ENCODE measurements around the gene CLEC4M.

CLEC4M gene

DNA sequence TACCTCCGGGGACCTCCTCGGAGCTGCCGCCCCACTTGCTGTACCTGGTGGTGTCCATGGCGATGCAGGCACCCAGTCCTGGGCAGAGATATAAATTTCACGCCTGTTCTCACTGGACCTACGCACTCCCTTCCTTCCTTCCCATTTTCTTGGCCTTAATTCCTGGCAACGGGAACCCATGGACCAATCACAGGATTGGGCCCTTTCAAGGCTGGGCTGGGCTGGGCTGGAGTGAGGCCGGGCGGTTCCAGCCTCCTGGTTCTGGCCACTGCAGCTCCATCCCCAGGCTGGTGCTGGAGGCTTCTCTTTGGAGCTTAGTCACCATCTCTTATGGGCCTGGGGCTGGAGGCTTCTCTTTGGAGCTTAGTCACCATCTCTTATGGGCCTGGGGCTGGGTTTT, 31.0 kb upstream of the CLEC4M start, which contains the start of gene CLEC4G:
Gene CLEC4G, minus strand, starts transcription at position 66 of the 400 bp plus-strand sequence. Its CDS starts 8 bp downstream, at position 58.
- H3K4me2 ChIP-seq, result no peak within 1 kb of the TSS
- TF ChIP-seq, protein P1, sequence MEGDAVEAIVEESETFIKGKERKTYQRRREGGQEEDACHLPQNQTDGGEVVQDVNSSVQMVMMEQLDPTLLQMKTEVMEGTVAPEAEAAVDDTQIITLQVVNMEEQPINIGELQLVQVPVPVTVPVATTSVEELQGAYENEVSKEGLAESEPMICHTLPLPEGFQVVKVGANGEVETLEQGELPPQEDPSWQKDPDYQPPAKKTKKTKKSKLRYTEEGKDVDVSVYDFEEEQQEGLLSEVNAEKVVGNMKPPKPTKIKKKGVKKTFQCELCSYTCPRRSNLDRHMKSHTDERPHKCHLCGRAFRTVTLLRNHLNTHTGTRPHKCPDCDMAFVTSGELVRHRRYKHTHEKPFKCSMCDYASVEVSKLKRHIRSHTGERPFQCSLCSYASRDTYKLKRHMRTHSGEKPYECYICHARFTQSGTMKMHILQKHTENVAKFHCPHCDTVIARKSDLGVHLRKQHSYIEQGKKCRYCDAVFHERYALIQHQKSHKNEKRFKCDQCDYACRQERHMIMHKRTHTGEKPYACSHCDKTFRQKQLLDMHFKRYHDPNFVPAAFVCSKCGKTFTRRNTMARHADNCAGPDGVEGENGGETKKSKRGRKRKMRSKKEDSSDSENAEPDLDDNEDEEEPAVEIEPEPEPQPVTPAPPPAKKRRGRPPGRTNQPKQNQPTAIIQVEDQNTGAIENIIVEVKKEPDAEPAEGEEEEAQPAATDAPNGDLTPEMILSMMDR (conservative IDR thresholded peaks at IDR 0.05; ENCODE audit: low read depth, low read length), result no peak

DNA sequence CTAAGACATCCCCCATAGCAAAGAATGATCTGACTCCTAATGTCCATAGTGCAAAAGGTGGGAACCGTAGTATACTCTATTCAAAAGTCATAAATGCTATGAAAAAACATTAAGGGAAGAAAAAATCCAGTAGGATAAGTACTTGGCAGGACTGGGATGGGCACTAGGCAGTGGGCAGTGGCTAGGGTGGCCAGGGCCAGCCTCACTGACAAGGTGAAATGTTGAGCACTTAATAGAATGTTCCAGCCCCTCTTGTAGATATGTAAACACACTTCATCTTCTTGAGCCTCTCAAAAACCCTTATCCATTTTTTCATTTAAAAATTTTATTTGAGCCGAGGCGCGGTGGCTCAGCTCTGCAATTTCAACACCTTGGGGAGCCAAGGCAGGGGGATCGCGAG, 29.7 kb upstream of the CLEC4M start:
- Histone ChIP-seq H3K4me3 (IDR thresholded peaks at IDR 0.05; ENCODE audit: insufficient read depth, low read depth, low read length) (no peak overlapping the region), H3K36me3 (ENCODE audit: insufficient read depth) (no peaks in the 10 kb centered on the region), H3K9ac (no peak overlapping the region), H3K79me2 (ENCODE audit: insufficient read depth, low read depth) (no peaks in the 10 kb centered on the region), H2AFZ (ENCODE audit: low read depth) (no peak overlapping the region), H3K27me3 (ENCODE audit: insufficient read depth, low read depth) (peaks cover 48% of the 10 kb centered on the region), H4K20me1 (ENCODE audit: insufficient read depth) (no peaks in the 10 kb centered on the region), H3K4me2 (no peak overlapping the region), H3K27ac (no peak overlapping the region), H3K4me1 (ENCODE audit: low read depth, poor library complexity, severe bottlenecking) (no peaks in the 10 kb centered on the region)
- TF ChIP-seq, protein P1 (conservative IDR thresholded peaks at IDR 0.05; ENCODE audit: low read depth, low read length), result no peak

More for the DNA sequence above, 31.0 kb upstream of the CLEC4M start, which contains the start of gene CLEC4G:
- H3K4me3 ChIP-seq (IDR thresholded peaks at IDR 0.05; ENCODE audit: insufficient read depth, low read depth, low read length), result no peak within 1 kb of the TSS
- H3K27ac ChIP-seq, result no peak within 1 kb of the TSS
- no peaks in the 10 kb centered on the region for H3K79me2 ChIP-seq (ENCODE audit: insufficient read depth, low read depth)
- H3K27me3 ChIP-seq (ENCODE audit: insufficient read depth, low read depth), result peaks cover 48% of the 10 kb centered on the region
- no peak within 1 kb of the TSS for H2AFZ ChIP-seq (ENCODE audit: low read depth)
- H4K20me1 ChIP-seq (ENCODE audit: insufficient read depth), result no peaks in the 10 kb centered on the region
- H3K9ac ChIP-seq, result no peak within 1 kb of the TSS
- no peaks in the 10 kb centered on the region for H3K4me1 ChIP-seq (ENCODE audit: low read depth, poor library complexity, severe bottlenecking)
- no peaks in the 10 kb centered on the region for H3K36me3 ChIP-seq (ENCODE audit: insufficient read depth)

DNA sequence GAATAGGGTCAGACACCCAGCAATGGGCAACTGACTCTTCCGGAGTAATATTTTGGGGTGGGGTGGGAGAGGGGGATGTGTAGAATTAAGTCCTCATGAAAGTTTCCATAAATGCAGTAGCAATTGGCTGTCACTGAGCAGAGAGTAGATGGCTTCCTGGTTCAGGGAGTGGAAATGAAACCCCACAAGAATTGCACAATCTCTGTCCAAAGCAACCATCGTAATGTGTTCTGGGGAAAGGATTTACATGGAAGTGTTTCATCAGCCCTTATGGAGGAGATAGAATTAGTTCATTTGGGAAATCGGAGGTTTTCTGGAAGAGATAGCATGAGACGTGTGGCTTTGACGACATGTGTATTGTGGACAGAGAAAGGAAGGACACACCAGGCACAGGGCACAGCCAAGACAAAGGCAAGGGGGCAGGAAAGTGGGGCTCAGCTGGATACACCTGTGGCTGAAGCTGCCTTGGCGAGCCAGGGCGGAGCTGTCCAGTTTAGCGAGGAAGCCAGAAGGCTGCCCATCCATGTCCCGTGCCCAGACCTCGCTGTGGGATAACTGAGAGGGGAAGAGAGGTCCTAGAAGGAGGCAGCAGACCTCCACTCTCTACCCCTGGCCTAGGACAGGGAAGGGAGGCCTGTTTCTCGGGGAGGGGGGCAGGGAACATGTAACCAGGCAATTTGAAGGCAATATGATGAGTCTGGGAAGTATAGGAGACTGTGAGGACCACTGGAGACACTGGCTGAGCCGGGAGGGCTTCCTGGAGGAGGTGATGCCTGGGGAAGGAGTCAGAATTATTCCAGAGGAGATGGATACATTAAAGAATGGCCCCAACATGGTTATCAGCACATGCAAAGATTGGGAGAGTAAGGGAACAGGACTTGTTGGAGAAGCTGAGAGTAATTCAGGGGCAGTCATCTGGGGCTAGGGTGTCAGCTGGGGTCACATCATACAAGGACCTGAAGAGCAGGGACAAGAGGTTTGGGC, 28.5 kb upstream of the CLEC4M start:
- Histone ChIP-seq H2AFZ (ENCODE audit: low read depth) (no peak overlapping the region), H3K4me2 (no peak overlapping the region), H3K27me3 (ENCODE audit: insufficient read depth, low read depth) (peaks cover 48% of the 10 kb centered on the region; the same call in 1 of the 2 replicates), H3K4me3 (IDR thresholded peaks at IDR 0.05; ENCODE audit: insufficient read depth, low read depth, low read length) (no peak overlapping the region), H3K36me3 (ENCODE audit: insufficient read depth) (no peaks in the 10 kb centered on the region), H3K79me2 (ENCODE audit: insufficient read depth, low read depth) (no peaks in the 10 kb centered on the region), H3K27ac (no peak overlapping the region), H3K4me1 (ENCODE audit: low read depth, poor library complexity, severe bottlenecking) (no peaks in the 10 kb centered on the region), H3K9ac (no peak overlapping the region), H4K20me1 (ENCODE audit: insufficient read depth) (no peaks in the 10 kb centered on the region)
- TF ChIP-seq, protein P1 (conservative IDR thresholded peaks at IDR 0.05; ENCODE audit: low read depth, low read length), result no peak

DNA sequence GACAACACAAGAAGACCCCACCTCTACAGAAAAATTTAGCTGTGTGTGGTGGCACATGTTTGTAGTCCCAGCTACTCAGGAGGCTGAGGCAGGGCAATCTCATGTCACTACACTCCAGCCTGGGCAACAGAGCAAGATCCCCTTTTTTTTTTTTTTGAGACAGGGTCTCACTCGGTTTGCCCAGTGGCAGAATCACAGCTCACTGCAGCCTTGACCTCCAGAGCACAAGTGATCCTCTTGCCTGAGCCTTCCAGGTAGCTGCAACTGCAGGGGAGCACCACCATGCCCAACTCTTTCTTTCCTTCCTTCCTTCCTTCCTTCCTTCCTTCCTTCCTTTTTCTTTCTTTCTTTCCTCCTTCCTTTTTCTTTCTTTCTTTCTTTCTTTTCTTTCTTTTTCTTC, 26.9 kb upstream of the CLEC4M start:
- TF ChIP-seq, protein P1 (conservative IDR thresholded peaks at IDR 0.05; ENCODE audit: low read depth, low read length), result no peak
- no peak overlapping the region for H3K9ac ChIP-seq
- no peaks in the 10 kb centered on the region for H3K79me2 ChIP-seq (ENCODE audit: insufficient read depth, low read depth)
- no peaks in the 10 kb centered on the region for H3K4me1 ChIP-seq (ENCODE audit: low read depth, poor library complexity, severe bottlenecking)
- peaks cover 59% of the 10 kb centered on the region for H3K27me3 ChIP-seq (ENCODE audit: insufficient read depth, low read depth)
- H3K36me3 ChIP-seq (ENCODE audit: insufficient read depth), result no peaks in the 10 kb centered on the region
- no peak overlapping the region for H3K27ac ChIP-seq
- H3K4me3 ChIP-seq (IDR thresholded peaks at IDR 0.05; ENCODE audit: insufficient read depth, low read depth, low read length), result no peak overlapping the region
- H2AFZ ChIP-seq (ENCODE audit: low read depth), result no peak overlapping the region
- H4K20me1 ChIP-seq (ENCODE audit: insufficient read depth), result no peaks in the 10 kb centered on the region
- no peak overlapping the region for H3K4me2 ChIP-seq

All from KMS-11 (cell line).